ENCODE results near the gene KLHL18. TPM values are rescaled to one million over a fixed set of nuclear protein-coding genes. Genes with fewer than 3 reads are reported as not detected.

The KLHL18 gene
- total RNA-seq, 2 donors from 2014 or later = 22.3 to 31.6 TPM

- no peak for TF ChIP-seq CTCF (IDR thresholded peaks at IDR 0.05)
- H3K36me3 ChIP-seq = peaks cover 6% of the 10 kb centered on the region
- H3K27me3 ChIP-seq = no peaks in the 10 kb centered on the region
- H3K27ac ChIP-seq = no peak overlapping the region
- no peak overlapping the region for H3K4me3 ChIP-seq
- H3K9ac ChIP-seq (ENCODE audit: low read depth in 2 of 2, low read length in 2 of 2) = no peak overlapping the region
- H3K9me3 ChIP-seq = no peaks in the 10 kb centered on the region
- no peak for DNase-seq
- intact Hi-C loops (cut with DNase I) = no loop called here
- H3K4me1 ChIP-seq = no peaks in the 10 kb centered on the region
Measured at GRCh38 chr3:47337656-47338055, 54.9 kb downstream of the KLHL18 start.

GRCh38 chr3:47339951-47340350, 57.2 kb downstream of the KLHL18 start:
- Histone ChIP-seq H3K9me3 (no peaks in the 10 kb centered on the region), H3K4me1 (no peaks in the 10 kb centered on the region), H3K4me3 (no peak overlapping the region), H3K27me3 (no peaks in the 10 kb centered on the region), H3K27ac (no peak overlapping the region), H3K36me3 (no peaks in the 10 kb centered on the region), H3K9ac (ENCODE audit: low read depth in 2 of 2, low read length in 2 of 2) (no peak overlapping the region)
- TF ChIP-seq CTCF (IDR thresholded peaks at IDR 0.05) = no peak
- intact Hi-C loops (cut with DNase I) = no loop called here
- no peak for DNase-seq

- intact Hi-C loops (cut with DNase I) = no loop called here
Measured at GRCh38 chr3:47340866-47341265, 58.1 kb downstream of the KLHL18 start.

GRCh38 chr3:47342151-47342550, 59.4 kb downstream of the KLHL18 start:
- no peaks in the 10 kb centered on the region for H3K36me3 ChIP-seq
- H3K4me1 ChIP-seq = no peaks in the 10 kb centered on the region
- H3K4me3 ChIP-seq = no peak overlapping the region
- no peak for TF ChIP-seq CTCF (IDR thresholded peaks at IDR 0.05)
- no peaks in the 10 kb centered on the region for H3K9me3 ChIP-seq
- H3K27me3 ChIP-seq = no peaks in the 10 kb centered on the region
- no peak for DNase-seq
- H3K9ac ChIP-seq (ENCODE audit: low read depth in 2 of 2, low read length in 2 of 2) = no peak overlapping the region
- H3K27ac ChIP-seq = no peak overlapping the region
- intact Hi-C loops (cut with DNase I) = no loop called here

More at GRCh38 chr3:47340866-47341265, 58.1 kb downstream of the KLHL18 start:
- no peaks in the 10 kb centered on the region for H3K4me1 ChIP-seq
- H3K9ac ChIP-seq (ENCODE audit: low read depth in 2 of 2, low read length in 2 of 2) = no peak overlapping the region
- H3K9me3 ChIP-seq = no peaks in the 10 kb centered on the region
- no peak overlapping the region for H3K27ac ChIP-seq
- no peak overlapping the region for H3K4me3 ChIP-seq
- DNase-seq = no peak
- TF ChIP-seq CTCF (IDR thresholded peaks at IDR 0.05) = no peak
- no peaks in the 10 kb centered on the region for H3K36me3 ChIP-seq
- no peaks in the 10 kb centered on the region for H3K27me3 ChIP-seq

GRCh38 chr3:47342812-47343211, 60.1 kb downstream of the KLHL18 start:
- Histone ChIP-seq H3K27ac (no peak overlapping the region), H3K36me3 (no peaks in the 10 kb centered on the region), H3K9me3 (no peaks in the 10 kb centered on the region), H3K4me3 (no peak overlapping the region), H3K4me1 (no peaks in the 10 kb centered on the region), H3K9ac (ENCODE audit: low read depth in 2 of 2, low read length in 2 of 2) (no peak overlapping the region), H3K27me3 (no peaks in the 10 kb centered on the region)
- no peak for DNase-seq
- intact Hi-C loops (cut with DNase I) = no loop called here
- TF ChIP-seq CTCF (IDR thresholded peaks at IDR 0.05) = no peak
